Vein endothelial cell (primary cell): Measurements from ENCODE around the gene SNRNP25. TPM values are rescaled to one million over a fixed set of nuclear protein-coding genes. Genes with fewer than 3 reads are reported as not detected.

ENCODE experiments used
- small RNA-seq: library from RNA; depleted of rRNA; stranded (forward); fragments of <200 nt; gene quantifications from one replicate; pipeline ENCODE3, GENCODE V24; 2012
- total RNA-seq: library from RNA; depleted of rRNA; stranded (reverse); fragments of >200 nt; gene quantifications from 2 replicates; pipeline ENCODE4 v1.2.3, GENCODE V29; 2012

The SNRNP25 gene
- 18.3 and 22.1 TPM in 2 replicates for total RNA-seq

GRCh38 chr16:53346-54236, at the start of gene SNRNP25, which contains the start of gene POLR3K:
Gene SNRNP25 (plus strand): TSS chr16:53828. CDS start chr16:54017, 189 bp downstream.
Gene POLR3K (minus strand): TSS chr16:53608. CDS start chr16:53586, 22 bp downstream.

GRCh38 chr16:72561-73548, 19.2 kb downstream of the SNRNP25 start, which contains the start of gene RHBDF1:
Gene RHBDF1 (minus strand): TSS chr16:72631. CDS start chr16:65015, 7,616 bp downstream.

GRCh38 chr16:77807-78443, 24.3 kb downstream of the SNRNP25 start, which contains the start of gene MPG:
Gene MPG (plus strand): TSS chr16:78225. CDS start chr16:78310, 85 bp downstream.

Small RNA genes within 50 kb of the gene (small RNA-seq; reads per million reads assigned to genes)
- gene MIR6859-4 (not detected), gene Z69720.2 (not detected)

Other genes starting within 250 kb of the SNRNP25 start
- gene POLR3K, start 220 bp upstream of the SNRNP25 start, total RNA-seq = 4.9 and 5.2 TPM in 2 replicates
- gene RHBDF1, start 18.8 kb downstream of the SNRNP25 start, total RNA-seq = 27.1 and 29.2 TPM in 2 replicates
- gene MPG, start 24.4 kb downstream of the SNRNP25 start, total RNA-seq = 108 and 171 TPM in 2 replicates
- gene NPRL3, start 84.8 kb downstream of the SNRNP25 start, total RNA-seq = 13.5 and 14.7 TPM in 2 replicates
- gene HBZ, start 98.8 kb downstream of the SNRNP25 start, total RNA-seq = not detected in 2 replicates
- gene HBM, start 112.2 kb downstream of the SNRNP25 start, total RNA-seq = not detected in 2 replicates
- not detected in 2 replicates for gene HBA2, start 119.0 kb downstream of the SNRNP25 start, total RNA-seq
- not detected in 2 replicates for gene HBA1, start 122.9 kb downstream of the SNRNP25 start, total RNA-seq
- gene HBQ1, start 126.6 kb downstream of the SNRNP25 start, total RNA-seq = 1.1 and 1.3 TPM in 2 replicates
- 42.5 and 45.9 TPM in 2 replicates for gene LUC7L, start 175.6 kb downstream of the SNRNP25 start, total RNA-seq
- 83.6 and 104 TPM in 2 replicates for gene FAM234A, start 181.0 kb downstream of the SNRNP25 start, total RNA-seq
- 1.7 and 2.9 TPM in 2 replicates for gene RGS11, start 222.1 kb downstream of the SNRNP25 start, total RNA-seq
- 0.57 and 2.3 TPM in 2 replicates for gene ARHGDIG, start 226.8 kb downstream of the SNRNP25 start, total RNA-seq
- 0.65 TPM in 1 of 2 replicates, not detected in the other for gene PDIA2, start 229.3 kb downstream of the SNRNP25 start, total RNA-seq